GM12801 (cell line): ENCODE measurements around the gene ROBO2.

Source experiments
- CTCF ChIP-seq: IDR thresholded peaks from one replicate; pipeline ENCODE4 v1.5.1; 2011; ENCODE audit warnings: control low read depth; ENCODE audit not compliant: insufficient read length; ENCODE audit errors: extremely low read depth

Gene ROBO2

GRCh38 chr3:77328690-77329089, 288.8 kb downstream of the ROBO2 start:
- TF ChIP-seq CTCF: no peak

GRCh38 chr3:77329116-77329515, 289.2 kb downstream of the ROBO2 start:
- no peak for TF ChIP-seq CTCF

GRCh38 chr3:77338195-77338594, 298.3 kb downstream of the ROBO2 start:
- no peak for TF ChIP-seq CTCF

GRCh38 chr3:77342027-77342426, 302.1 kb downstream of the ROBO2 start:
- TF ChIP-seq CTCF: no peak

GRCh38 chr3:77342688-77343087, 302.8 kb downstream of the ROBO2 start:
- no peak for TF ChIP-seq CTCF

- no peak for TF ChIP-seq CTCF
Measured at GRCh38 chr3:77345009-77345408, 305.1 kb downstream of the ROBO2 start.

- no peak for TF ChIP-seq CTCF
Measured at GRCh38 chr3:77348244-77348855, 308.5 kb downstream of the ROBO2 start.

GRCh38 chr3:77354958-77355357, 315.1 kb downstream of the ROBO2 start:
- TF ChIP-seq CTCF: no peak
